ENCODE results near the gene ZC3H13.

Gene ZC3H13

GRCh38 chr13:46052319-46053161 is at the start of gene ZC3H13:
ZC3H13 (minus strand) TSS chr13:46052746; CDS start chr13:46045507, 7,239 bp downstream.
- DNase-seq (ENCODE audit: low read depth in 2 of 2): peak; percentile 84 to 86

GRCh38 chr13:46102255-46102605 is 49.7 kb upstream of the ZC3H13 start:
- no peak for DNase-seq (ENCODE audit: low read depth in 2 of 2)

GRCh38 chr13:46101484-46102254 is 49.1 kb upstream of the ZC3H13 start:
- DNase-seq (ENCODE audit: low read depth in 2 of 2): no peak

- DNase-seq (ENCODE audit: low read depth in 2 of 2): no peak
Observed at GRCh38 chr13:46101002-46101401, 48.5 kb upstream of the ZC3H13 start.

- no peak for DNase-seq (ENCODE audit: low read depth in 2 of 2)
Observed at GRCh38 chr13:46100191-46100815, 47.8 kb upstream of the ZC3H13 start.

GRCh38 chr13:46097663-46098062 is 45.1 kb upstream of the ZC3H13 start:
- no peak for DNase-seq (ENCODE audit: low read depth in 2 of 2)

- no peak for DNase-seq (ENCODE audit: low read depth in 2 of 2)
Observed at GRCh38 chr13:46097015-46097414, 44.5 kb upstream of the ZC3H13 start.

- DNase-seq (ENCODE audit: low read depth in 2 of 2): no peak
Observed at GRCh38 chr13:46094478-46094877, 41.9 kb upstream of the ZC3H13 start.

- DNase-seq (ENCODE audit: low read depth in 2 of 2): no peak
Observed at GRCh38 chr13:46088821-46089562, 36.4 kb upstream of the ZC3H13 start.

- no peak for DNase-seq (ENCODE audit: low read depth in 2 of 2)
Observed at GRCh38 chr13:46087481-46087880, 34.9 kb upstream of the ZC3H13 start.

GRCh38 chr13:46086985-46087384 is 34.4 kb upstream of the ZC3H13 start:
- DNase-seq (ENCODE audit: low read depth in 2 of 2): no peak

GRCh38 chr13:46086421-46086922 is 33.9 kb upstream of the ZC3H13 start:
- no peak for DNase-seq (ENCODE audit: low read depth in 2 of 2)

GRCh38 chr13:46085737-46086136 is 33.2 kb upstream of the ZC3H13 start:
- DNase-seq (ENCODE audit: low read depth in 2 of 2): no peak

GRCh38 chr13:46082324-46082723 is 29.8 kb upstream of the ZC3H13 start:
- no peak for DNase-seq (ENCODE audit: low read depth in 2 of 2)

- DNase-seq (ENCODE audit: low read depth in 2 of 2): no peak
Observed at GRCh38 chr13:46079770-46080169, 27.2 kb upstream of the ZC3H13 start.

GRCh38 chr13:46077265-46077664 is 24.7 kb upstream of the ZC3H13 start:
- DNase-seq (ENCODE audit: low read depth in 2 of 2): no peak

GRCh38 chr13:46076827-46077226 is 24.3 kb upstream of the ZC3H13 start:
- no peak for DNase-seq (ENCODE audit: low read depth in 2 of 2)

- no peak for DNase-seq (ENCODE audit: low read depth in 2 of 2)
Observed at GRCh38 chr13:46075811-46076210, 23.3 kb upstream of the ZC3H13 start.

GRCh38 chr13:46071590-46072249 is 19.2 kb upstream of the ZC3H13 start:
- DNase-seq (ENCODE audit: low read depth in 2 of 2): no peak

GRCh38 chr13:46063292-46063691 is 10.7 kb upstream of the ZC3H13 start:
- DNase-seq (ENCODE audit: low read depth in 2 of 2): no peak

- no peak for DNase-seq (ENCODE audit: low read depth in 2 of 2)
Observed at GRCh38 chr13:46062185-46062584, 9.6 kb upstream of the ZC3H13 start.

All from stimulated activated CD4-positive, alpha-beta T cell treated with anti-CD3 and anti-CD28 coated beads, Interleukin-12 subunit alpha, Interleukin-12 subunit beta, amount 100 ng/mL, for 24 hours (primary cell).